Lower lobe of right lung (tissue), 2 donors: Measurements from ENCODE around the gene LTB4R2. TPM values are rescaled to one million over a fixed set of nuclear protein-coding genes. Genes with fewer than 3 reads are reported as not detected.
A peak's percentile ranks its signal among the peaks of the same experiment; 100 is the strongest.

ENCODE experiments used
- ATAC-seq, 2 donors: fragments of 200-7000 bp; cut with Tn5 transposase; one replicate each; pipeline ENCODE4 v1.9.1; 2020 to 2022; ENCODE audit warnings: mild to moderate bottlenecking in 2 of 2, moderate library complexity in 2 of 2
- DNase-seq: peaks from one replicate; pipeline ENCODE4 v3.0.0-alpha.2; 2020
- H3K27ac ChIP-seq: fragments of 200-600 bp; one replicate; pipeline ENCODE4 v1.8.0; 2022
- H3K27me3 ChIP-seq: fragments of 200-600 bp; one replicate; pipeline ENCODE4 v1.8.0; 2022; ENCODE audit warnings: low read depth
- H3K36me3 ChIP-seq: fragments of 200-600 bp; one replicate; pipeline ENCODE4 v1.8.0; 2022; ENCODE audit warnings: mild to moderate bottlenecking
- H3K4me1 ChIP-seq: fragments of 200-600 bp; one replicate; pipeline ENCODE4 v1.8.0; 2022
- H3K4me3 ChIP-seq: fragments of 200-600 bp; one replicate; pipeline ENCODE4 v1.8.0; 2022; ENCODE audit warnings: mild to moderate bottlenecking
- H3K9me3 ChIP-seq: fragments of 200-600 bp; one replicate; pipeline ENCODE4 v1.8.0; 2022
- CTCF ChIP-seq: fragments of 200-600 bp; IDR thresholded peaks from one replicate; pipeline ENCODE4 v1.8.0; 2022; ENCODE audit warnings: antibody characterized with exemption, mild to moderate bottlenecking
- intact Hi-C: fragments of 100-400 bp; cut with DNase I; formaldehyde crosslinking; loops from one replicate; pipeline ENCODE4 v1.11.0; 2022
- total RNA-seq: library from RNA; stranded (reverse); fragmentation: NEBNext Ultra II Directional; extraction: Animal tissue kit (Norgen Biotek cat#: 25700); gene quantifications from one replicate; pipeline ENCODE4 v1.2.1, GENCODE V29; 2021
- donor health status: DM: no; HTN: yes; CAD: no; lungs with severe emphysema.

Gene LTB4R2
- total RNA-seq, 1 donor from 2014 or later: 5.9 TPM

GRCh38 chr14:24282736-24283135 is 27.2 kb upstream of the LTB4R2 start:
- H3K27me3 ChIP-seq: no peaks in the 10 kb centered on the region
- no peak for DNase-seq
- peaks cover 37% of the 10 kb centered on the region for H3K4me1 ChIP-seq
- peak overlapping the region; percentile 53 for H3K27ac ChIP-seq
- no peaks in the 10 kb centered on the region for H3K36me3 ChIP-seq
- no peaks in the 10 kb centered on the region for H3K9me3 ChIP-seq
- intact Hi-C loops: no loop called here
- no peak overlapping the region for H3K4me3 ChIP-seq
- no peak for ATAC-seq
- no peak for TF ChIP-seq CTCF

GRCh38 chr14:24283796-24284460 is 26.0 kb upstream of the LTB4R2 start:
- no peak for TF ChIP-seq CTCF
- ATAC-seq (no peak), DNase-seq (no peak)
- Histone ChIP-seq H3K4me1 (peaks cover 28% of the 10 kb centered on the region), H3K27ac (no peak overlapping the region), H3K36me3 (no peaks in the 10 kb centered on the region), H3K9me3 (no peaks in the 10 kb centered on the region), H3K4me3 (no peak overlapping the region), H3K27me3 (no peaks in the 10 kb centered on the region)
- intact Hi-C loops: no loop called here

- intact Hi-C loops: no loop called here
- Histone ChIP-seq H3K36me3 (peaks cover 4% of the 10 kb centered on the region), H3K27me3 (no peaks in the 10 kb centered on the region), H3K27ac (no peak overlapping the region), H3K4me1 (peaks cover 21% of the 10 kb centered on the region), H3K4me3 (no peak overlapping the region), H3K9me3 (no peaks in the 10 kb centered on the region)
- TF ChIP-seq CTCF: no peak
- DNase-seq (no peak), ATAC-seq (no peak)
Observed at GRCh38 chr14:24284501-24285035, 25.4 kb upstream of the LTB4R2 start.

GRCh38 chr14:24285351-24285750 is 24.6 kb upstream of the LTB4R2 start:
- intact Hi-C loops: no loop called here
- DNase-seq (no peak), ATAC-seq (no peak)
- Histone ChIP-seq H3K4me3 (no peak overlapping the region), H3K27ac (no peak overlapping the region), H3K36me3 (peaks cover 12% of the 10 kb centered on the region), H3K4me1 (peaks cover 15% of the 10 kb centered on the region), H3K9me3 (no peaks in the 10 kb centered on the region), H3K27me3 (no peaks in the 10 kb centered on the region)
- TF ChIP-seq CTCF: no peak

- Histone ChIP-seq H3K9me3 (no peaks in the 10 kb centered on the region), H3K27ac (no peak overlapping the region), H3K36me3 (peaks cover 29% of the 10 kb centered on the region), H3K27me3 (no peaks in the 10 kb centered on the region), H3K4me3 (no peak overlapping the region), H3K4me1 (peaks cover 9% of the 10 kb centered on the region)
- intact Hi-C loops: no loop called here
- no peak for TF ChIP-seq CTCF
- no peak for ATAC-seq
- DNase-seq: no peak
Observed at GRCh38 chr14:24286996-24287395, 22.9 kb upstream of the LTB4R2 start.
